ENCODE data around the gene FNDC8. TPM values are rescaled to one million over a fixed set of nuclear protein-coding genes. Genes with fewer than 3 reads are reported as not detected.

FNDC8 gene
- total RNA-seq, 4 donors from 2014 or later = not detected

GRCh38 chr17:35160354-35161201 lies 39.2 kb downstream of the FNDC8 start:
- Histone ChIP-seq H3K36me3 (no peaks in the 10 kb centered on the region), H3K27ac (no peak overlapping the region), H3K27me3 (no peaks in the 10 kb centered on the region), H3K4me1 (no peaks in the 10 kb centered on the region), H3K9me3 (no peaks in the 10 kb centered on the region), H3K4me3 (no peak overlapping the region)
- no peak for DNase-seq
- no peak for TF ChIP-seq POLR2A (IDR thresholded peaks at IDR 0.05)
- no peak for TF ChIP-seq CTCF (IDR thresholded peaks at IDR 0.05)
- intact Hi-C loops (cut with DNase I; ENCODE audit: low total_unique reads) = no loop called here

- Histone ChIP-seq H3K4me1 (no peaks in the 10 kb centered on the region), H3K27me3 (no peaks in the 10 kb centered on the region), H3K4me3 (no peak overlapping the region), H3K27ac (no peak overlapping the region), H3K36me3 (no peaks in the 10 kb centered on the region), H3K9me3 (no peaks in the 10 kb centered on the region)
- DNase-seq = no peak
- TF ChIP-seq CTCF (IDR thresholded peaks at IDR 0.05) = no peak
- no peak for TF ChIP-seq POLR2A (IDR thresholded peaks at IDR 0.05)
- intact Hi-C loops (cut with DNase I; ENCODE audit: low total_unique reads) = no loop called here
Observed at GRCh38 chr17:35161281-35161761, 39.9 kb downstream of the FNDC8 start.

- no peaks in the 10 kb centered on the region for H3K4me1 ChIP-seq
- intact Hi-C loops (cut with DNase I; ENCODE audit: low total_unique reads) = no loop called here
- no peaks in the 10 kb centered on the region for H3K27me3 ChIP-seq
- H3K4me3 ChIP-seq = no peak overlapping the region
- H3K9me3 ChIP-seq = no peaks in the 10 kb centered on the region
- no peak overlapping the region for H3K27ac ChIP-seq
- no peak for DNase-seq
- H3K36me3 ChIP-seq = no peaks in the 10 kb centered on the region
- no peak for TF ChIP-seq POLR2A (IDR thresholded peaks at IDR 0.05)
- no peak for TF ChIP-seq CTCF (IDR thresholded peaks at IDR 0.05)
Observed at GRCh38 chr17:35162755-35163154, 41.3 kb downstream of the FNDC8 start.

GRCh38 chr17:35163886-35164285 lies 42.5 kb downstream of the FNDC8 start:
- intact Hi-C loops (cut with DNase I; ENCODE audit: low total_unique reads) = no loop called here
- DNase-seq = no peak
- TF ChIP-seq POLR2A (IDR thresholded peaks at IDR 0.05) = no peak
- TF ChIP-seq CTCF (IDR thresholded peaks at IDR 0.05) = no peak
- no peak overlapping the region for H3K27ac ChIP-seq
- no peaks in the 10 kb centered on the region for H3K27me3 ChIP-seq
- H3K36me3 ChIP-seq = no peaks in the 10 kb centered on the region
- no peaks in the 10 kb centered on the region for H3K4me1 ChIP-seq
- no peak overlapping the region for H3K4me3 ChIP-seq
- H3K9me3 ChIP-seq = no peaks in the 10 kb centered on the region

- no peaks in the 10 kb centered on the region for H3K27me3 ChIP-seq
- no peak for TF ChIP-seq CTCF (IDR thresholded peaks at IDR 0.05)
- TF ChIP-seq POLR2A (IDR thresholded peaks at IDR 0.05) = no peak
- no peak for DNase-seq
- H3K27ac ChIP-seq = no peak overlapping the region
- no peaks in the 10 kb centered on the region for H3K36me3 ChIP-seq
- no peaks in the 10 kb centered on the region for H3K9me3 ChIP-seq
- H3K4me1 ChIP-seq = no peaks in the 10 kb centered on the region
- H3K4me3 ChIP-seq = no peak overlapping the region
- intact Hi-C loops (cut with DNase I; ENCODE audit: low total_unique reads) = no loop called here
Observed at GRCh38 chr17:35164716-35165115, 43.3 kb downstream of the FNDC8 start.

Measured in uterus (tissue), 4 donors.